NCI-H2107 treated with DMSO at 0.1 percent for 48 hours (cell line): ENCODE results near the gene TRAF3.

Source experiments
- DNase-seq: peaks from one replicate; lab custom pipeline; 2025; ENCODE audit not compliant: unreplicated experiment; lab: John Stamatoyannopoulos, UW

The TRAF3 gene

GRCh38 chr14:102931580-102932285 lies 154.5 kb downstream of the TRAF3 start:
- DNase-seq, result no peak

DNA sequence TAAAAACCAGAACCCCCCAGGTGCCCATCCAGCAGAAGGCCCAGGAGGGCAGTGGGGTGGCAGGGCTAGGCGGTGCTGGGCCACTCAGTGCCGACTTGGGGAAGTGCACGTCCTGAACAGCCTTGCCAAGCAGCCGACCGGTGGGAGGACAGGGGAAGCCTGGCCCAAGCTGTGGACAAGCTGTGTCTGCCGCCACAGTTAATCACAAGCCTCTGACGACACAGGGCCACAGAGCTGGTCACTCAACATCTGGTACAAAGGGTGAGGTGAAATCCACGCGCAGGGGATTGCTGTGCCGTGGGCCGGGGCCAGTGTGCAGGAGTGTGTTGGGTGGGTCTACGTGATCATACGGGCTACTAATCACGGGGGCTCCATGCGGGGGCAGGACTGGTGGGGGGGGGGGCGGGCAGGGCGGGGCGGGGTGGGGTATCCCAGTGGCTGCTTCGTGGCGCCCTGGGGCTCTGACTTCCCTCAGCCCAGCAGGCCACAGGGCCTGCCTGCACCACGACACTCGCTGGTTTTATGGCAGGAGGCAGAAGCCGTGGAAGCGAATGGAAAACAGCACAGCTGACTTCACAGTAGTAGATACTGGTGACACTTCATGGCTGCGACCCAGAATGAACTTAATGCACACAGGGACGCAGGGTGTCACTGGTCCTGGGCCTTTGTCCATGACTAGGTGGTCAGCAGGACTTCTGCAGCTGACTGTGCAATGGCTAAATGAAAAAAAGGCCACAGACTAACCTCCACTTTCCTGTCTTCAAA lies 155.4 kb downstream of the TRAF3 start:
- DNase-seq, result no peak

- DNase-seq, result no peak
Measured at GRCh38 chr14:102933618-102934231, 156.5 kb downstream of the TRAF3 start.

DNA sequence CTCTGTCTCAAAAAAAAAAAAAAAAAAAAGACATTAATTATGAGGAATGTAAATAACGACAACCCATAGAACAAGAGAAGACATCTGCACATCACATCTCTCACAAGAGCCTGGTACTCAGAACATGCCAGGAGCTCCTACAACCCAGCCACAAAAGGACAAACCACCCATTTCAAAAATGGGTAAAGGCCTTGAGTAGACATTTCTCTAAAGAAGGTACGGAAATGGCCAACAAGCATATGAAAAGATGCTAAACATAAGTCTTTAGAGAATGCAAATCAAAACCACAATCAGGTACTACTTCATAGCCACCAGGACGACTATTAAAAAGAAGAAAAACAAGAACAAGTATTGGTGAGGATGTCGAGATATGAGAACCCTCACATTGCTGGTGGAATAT lies 158.5 kb downstream of the TRAF3 start:
- DNase-seq, result no peak

DNA sequence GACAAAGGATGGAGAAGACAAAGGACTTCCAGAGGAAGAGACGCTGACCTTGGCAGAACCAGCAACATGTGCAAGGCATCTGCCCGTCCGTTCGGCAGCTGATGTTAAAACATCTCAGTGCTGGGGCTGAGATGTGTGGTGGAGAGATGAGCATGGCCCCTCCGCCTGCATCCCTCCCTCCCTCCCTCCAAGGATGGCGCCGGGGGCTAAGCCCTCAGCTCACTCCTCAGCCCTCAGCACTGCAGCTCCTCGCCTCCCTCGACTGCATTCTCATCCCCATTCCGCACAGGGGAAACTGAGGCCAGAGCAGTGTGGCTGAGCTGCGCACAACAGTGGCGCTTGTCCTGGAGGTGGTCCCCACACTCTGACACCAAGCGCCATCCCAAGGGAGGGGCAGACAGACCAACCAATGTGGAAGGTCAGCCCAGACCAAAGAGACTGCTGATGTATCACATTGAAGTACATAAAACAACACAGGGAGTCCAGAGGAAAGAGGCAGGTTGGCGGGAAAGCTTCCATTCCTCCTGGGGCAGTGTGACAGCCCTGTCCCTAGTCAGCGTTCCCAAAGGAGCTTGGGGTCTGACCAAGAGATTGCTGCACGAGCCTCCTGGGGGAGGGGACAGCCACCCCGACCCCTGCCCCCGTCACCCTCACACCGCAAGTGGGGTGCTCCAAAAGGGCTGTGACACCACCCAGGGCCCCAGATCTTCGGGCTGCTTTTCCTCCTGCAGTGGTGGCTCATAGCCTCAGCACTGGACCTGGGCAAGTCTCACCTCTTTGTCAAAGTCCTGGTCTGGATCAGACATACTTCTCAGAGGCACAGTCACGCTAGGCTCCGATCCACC lies 160.3 kb downstream of the TRAF3 start:
- DNase-seq, result no peak

GRCh38 chr14:102938191-102938590 lies 160.9 kb downstream of the TRAF3 start:
- no peak for DNase-seq

- DNase-seq, result no peak
Measured at GRCh38 chr14:102939329-102939728, 162.1 kb downstream of the TRAF3 start.

DNA sequence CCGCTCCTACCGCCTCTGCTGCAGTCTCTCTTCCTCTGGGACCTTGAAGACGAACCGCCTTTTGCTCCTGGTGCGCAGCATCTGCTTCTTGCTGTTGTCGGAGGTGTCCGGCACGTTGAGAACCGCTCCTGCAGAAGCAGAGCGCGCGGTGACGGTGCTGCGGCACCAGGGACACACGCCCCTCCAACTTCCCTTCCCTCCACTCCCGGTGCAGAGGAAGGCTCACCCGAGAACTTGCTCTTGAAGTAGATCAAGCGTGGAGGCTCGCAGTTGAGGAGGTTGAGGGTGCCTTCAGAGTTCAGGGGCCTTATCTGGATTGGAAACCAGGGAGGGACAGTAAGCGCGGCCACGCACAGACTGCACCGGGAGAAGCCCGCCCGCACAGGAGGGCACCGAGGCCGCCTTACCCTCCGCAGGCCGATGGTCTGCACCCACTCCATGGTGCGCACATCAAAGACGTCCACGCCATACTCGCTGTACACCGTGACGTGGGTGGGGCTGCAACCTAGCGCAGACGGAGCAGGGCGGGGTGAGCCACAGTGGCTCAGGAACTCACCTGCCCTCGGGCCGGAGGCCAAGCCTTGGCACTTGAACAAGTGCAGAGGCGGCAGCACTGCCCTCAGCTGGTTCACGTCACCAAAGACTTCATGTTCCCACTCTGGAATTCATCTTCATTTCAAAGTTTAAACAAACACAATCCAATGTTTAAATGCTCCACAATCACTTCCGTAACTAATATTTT lies 162.7 kb downstream of the TRAF3 start:
- no peak for DNase-seq

DNA sequence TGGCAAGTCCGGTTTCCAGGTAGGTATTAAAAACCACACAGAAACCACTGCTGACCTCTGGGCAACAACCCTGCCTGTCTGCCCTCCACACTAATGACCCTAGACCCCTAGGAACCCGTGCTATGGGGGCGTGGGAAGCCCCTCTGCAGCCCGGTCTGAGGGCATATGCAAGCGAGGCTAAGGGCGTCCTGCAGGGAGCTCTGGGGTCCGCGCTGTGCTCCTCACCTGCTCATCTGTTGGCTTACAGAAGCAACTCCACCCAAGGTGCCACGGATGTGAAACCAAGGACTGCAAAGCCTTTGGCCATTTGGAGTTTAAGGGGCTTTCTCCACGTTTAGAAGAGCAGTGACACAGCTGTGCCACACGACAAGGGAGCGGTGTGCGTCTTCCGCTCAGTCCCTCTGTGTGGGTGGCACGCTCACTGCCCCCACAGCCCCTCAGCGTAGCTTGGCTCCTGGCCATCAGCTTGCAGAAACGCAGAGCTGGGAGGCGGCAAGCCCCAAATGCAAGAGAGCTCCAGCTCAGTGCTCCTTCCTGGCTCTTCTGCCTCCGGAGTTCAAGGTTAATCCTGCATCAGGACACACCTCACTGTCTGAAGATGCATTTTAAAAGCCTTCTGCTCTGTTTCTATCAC lies 163.6 kb downstream of the TRAF3 start:
- no peak for DNase-seq

DNA sequence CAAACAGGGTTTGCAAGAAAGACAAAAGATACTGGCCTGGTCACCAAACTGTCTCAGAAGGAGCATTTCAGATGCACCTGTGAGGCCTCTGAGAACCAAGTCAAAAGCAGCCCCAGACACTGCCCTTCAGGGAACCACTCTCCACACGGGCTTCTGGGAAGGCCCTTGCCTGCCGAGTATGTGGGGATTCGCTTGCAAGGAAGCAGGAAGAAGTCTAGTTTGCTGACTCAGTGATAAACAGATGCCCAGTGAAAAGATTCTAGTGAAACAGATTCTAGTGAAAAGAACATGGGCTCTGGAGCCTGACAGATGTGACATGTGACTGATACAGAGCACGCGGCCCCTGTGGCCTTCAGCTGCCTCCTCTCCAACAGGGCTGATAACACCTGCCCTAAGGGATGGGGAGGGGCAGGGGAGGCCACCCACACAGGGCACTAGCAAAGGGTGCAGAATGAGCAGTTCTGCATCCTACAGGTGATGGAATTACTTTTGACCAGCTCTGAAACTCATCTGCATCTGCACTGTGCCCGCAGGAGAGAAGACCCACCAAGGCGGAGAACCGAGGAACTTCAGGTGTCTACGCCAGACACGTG lies 164.3 kb downstream of the TRAF3 start:
- DNase-seq, result peak; percentile 54

DNA sequence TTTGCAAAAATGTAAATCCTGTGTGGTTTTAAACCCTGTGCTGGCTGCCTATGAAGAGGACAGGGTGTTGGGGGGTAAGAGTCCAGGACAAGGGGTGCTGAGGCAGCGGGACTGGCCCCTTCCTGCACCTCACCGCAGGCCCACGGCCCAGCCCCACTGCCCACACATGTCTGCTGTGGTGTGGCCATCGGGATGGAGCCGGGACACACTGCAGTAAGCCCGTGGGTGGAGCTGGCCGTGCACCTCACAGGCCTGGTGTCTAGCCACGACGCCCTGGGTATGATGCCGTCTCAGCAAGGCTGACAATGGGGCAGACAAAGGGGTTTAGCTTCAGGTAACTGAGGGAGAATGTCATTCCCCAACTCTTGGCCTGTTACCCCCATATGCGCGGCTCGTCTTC lies 164.8 kb downstream of the TRAF3 start:
- no peak for DNase-seq

DNA sequence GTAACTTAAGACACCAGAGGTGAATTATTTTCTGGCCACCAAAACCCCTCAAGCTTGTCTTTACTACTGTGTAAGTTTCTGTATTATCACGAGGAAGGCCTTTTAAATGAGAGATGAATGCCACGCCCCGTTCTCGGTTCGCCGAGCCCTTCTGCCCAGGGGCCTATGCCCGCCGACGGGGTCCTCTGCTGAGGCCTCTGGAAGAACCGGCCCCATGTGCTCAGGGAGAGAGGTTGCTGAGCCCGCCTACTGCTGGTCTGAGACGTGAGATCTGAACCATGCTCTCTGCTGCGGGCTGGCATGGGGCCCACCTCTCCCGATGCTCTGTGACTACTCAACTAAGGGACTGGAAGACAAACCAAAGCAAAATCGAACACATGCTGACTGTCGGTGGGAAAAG lies 166.2 kb downstream of the TRAF3 start:
- no peak for DNase-seq

DNA sequence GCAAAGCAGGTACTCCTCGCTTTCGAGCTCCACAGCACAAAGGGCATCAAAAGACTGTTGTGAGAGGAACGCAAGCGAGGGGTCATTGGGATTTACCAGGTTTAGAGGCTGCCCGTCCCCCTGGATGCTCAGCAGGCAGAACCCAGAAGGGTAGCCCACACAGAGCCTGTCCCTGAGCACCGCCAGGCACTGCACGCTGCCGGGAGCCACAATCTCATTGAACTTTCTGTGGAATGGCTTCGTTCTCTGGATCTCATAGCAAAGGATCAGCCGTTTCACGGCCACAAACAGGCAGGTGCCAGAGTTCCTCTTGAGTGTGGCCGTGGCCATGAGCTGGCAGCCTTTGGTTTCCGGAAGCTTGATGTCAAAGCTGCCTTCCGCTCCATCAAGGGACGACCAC lies 166.7 kb downstream of the TRAF3 start:
- DNase-seq, result no peak

DNA sequence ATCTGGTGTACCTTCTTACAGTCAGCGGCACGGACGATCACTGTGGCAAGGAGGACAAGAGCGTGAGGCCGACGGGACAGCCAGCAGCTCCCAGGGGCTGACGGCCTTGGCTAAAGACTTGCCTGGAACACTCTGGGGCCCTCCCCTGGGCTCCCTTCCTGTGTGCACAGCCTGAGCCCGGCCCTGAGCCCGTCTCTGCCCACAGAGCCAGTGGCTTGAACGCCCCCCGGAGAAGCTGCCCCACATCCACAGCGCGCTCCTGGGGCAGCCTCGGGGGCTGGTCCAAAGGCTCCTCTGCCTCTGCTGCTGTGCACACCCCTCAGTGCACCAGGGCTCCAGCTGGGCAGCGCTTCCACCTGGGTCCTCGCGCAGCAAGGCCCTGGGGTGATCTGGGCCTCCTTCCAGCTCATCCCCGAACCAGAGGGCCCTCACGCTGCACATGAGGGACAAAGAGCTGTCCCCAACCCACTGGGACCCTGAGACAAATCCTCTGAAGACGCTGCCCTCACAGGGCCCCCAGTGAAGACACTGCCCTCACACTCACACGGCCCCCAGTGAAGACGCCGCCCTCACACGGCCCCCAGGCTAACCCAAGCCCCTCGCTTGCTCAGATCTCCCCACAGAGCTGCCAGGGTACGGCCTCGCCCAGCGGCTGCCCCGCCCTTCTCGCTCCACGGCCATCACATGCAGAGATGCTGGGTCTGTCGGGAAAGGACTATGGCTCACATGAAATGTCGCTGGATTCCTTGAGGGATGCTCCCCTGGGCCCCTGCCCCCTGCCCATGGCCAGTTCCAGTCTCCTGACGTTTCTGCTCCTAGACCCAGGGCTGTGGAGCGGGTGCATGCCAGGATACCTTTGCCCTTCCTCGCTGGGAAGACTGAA lies 167.4 kb downstream of the TRAF3 start:
- DNase-seq, result no peak

DNA sequence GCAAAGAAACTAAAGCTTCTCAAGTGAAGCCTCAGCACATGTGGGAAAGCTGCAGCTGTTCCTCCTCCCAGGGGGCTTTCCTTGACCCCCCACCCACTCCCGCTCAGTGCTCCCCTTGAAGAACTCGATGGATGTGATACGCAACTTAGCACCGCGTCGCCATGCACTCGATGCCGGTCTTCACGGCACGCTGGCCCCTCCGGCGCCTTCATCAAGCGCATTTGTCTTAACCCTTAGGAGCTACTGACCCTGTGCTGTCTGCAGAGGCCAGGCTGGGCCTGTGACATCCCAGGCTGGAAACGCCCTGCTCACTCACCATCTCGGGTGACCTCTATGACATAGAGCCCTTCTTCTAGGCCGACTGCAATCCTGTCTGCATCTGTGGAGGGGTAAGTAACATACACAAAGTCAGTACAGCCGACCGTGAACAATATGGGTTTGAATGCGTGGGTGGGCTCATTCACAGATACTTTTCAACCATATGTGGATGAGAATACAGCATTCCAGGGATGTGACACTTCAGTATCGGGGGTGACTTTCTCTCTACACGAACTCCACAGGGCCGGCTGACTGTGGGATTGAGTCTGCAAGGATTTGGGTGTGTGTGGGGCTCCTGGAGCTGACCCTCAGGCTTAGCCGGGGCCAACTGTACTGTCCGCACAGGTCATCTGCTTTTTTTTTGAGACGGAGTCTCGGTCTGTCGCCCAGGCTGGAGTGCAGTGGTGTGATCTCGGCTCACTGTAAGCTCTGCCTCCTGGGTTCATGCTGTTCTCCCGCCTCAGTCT lies 168.3 kb downstream of the TRAF3 start:
- DNase-seq, result no peak

DNA sequence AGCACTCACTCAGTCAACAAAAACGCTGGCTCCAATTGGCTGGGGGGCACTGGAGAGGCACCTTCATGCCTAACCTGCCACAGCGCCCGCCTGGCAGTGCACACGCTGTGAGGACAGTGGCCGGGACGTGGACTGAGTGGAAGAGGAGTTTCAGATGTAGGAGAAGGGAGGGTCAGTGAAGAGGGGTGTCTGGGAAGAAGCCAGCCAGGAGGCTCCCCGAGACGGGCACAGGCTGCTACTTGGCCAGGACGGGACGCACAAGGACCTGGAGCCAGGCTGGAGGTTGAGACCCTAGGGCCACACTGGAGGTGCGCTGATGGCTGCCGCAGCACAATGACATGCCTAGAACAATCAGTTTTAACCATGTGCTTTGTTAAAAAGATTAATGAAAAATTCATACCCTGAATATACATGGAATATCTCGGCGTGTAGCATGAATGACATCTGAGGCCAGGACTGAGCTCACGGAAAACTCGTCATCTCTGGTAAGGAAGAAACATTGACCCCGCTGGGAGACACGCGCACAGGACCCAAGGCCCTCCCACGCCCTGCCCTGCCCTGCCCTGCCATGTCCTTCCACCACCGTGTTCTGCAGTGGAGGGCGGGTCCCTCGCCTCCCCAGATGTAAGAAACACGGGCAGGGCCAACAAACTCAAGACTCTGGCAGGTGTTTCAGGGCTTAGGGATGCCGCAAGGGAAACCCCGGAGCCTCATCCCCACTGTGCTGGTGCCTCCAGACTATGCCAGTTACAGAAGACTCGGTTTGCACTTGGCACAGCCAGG lies 170.3 kb downstream of the TRAF3 start:
- DNase-seq, result no peak

DNA sequence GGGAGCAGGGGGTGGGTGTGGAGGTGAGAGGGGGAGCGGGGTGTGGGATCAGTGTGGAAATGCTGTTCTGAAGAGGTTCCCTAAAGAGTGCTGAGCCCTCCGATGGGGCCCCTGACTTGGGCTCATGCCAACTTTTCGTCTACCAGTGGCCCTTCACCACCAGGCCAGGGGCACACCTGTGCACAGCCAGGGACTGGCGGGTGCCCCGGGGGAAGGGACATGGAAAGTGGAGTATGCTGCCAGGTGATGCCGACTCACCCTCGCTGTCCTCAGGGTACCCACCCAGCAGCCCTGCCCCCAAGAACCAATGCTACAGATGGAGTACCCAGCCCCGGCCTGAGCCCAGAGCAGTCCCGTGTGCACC lies 171.4 kb downstream of the TRAF3 start:
- no peak for DNase-seq
